Endometrium (tissue), 2 donors: ENCODE measurements around the gene B3GAT3.
"Not testable (repeated sequence)": the region's sequence is repeated elsewhere in the genome, so short reads cannot be mapped to it uniquely, and the experiment has no call there.

Source experiments
- FAIRE-seq: peaks from 2 replicates; lab custom pipeline; 2012; peaks lifted over from hg19 to GRCh38; lab: Jason Lieb, UNC
- donor health status: control.
- donor health status: control.

B3GAT3 gene

GRCh38 chr11:62621567-62622470 lies at the start of gene B3GAT3:
TSS of gene B3GAT3 (minus strand) at chr11:62621986. CDS start at chr11:62621947, 39 bp downstream.
- FAIRE-seq, result no peak

GRCh38 chr11:62671236-62671607 lies 49.4 kb upstream of the B3GAT3 start:
- no peak for FAIRE-seq

- no peak for FAIRE-seq
These were observed 47.8 kb upstream of the B3GAT3 start for GRCh38 chr11:62669420-62670161.

- FAIRE-seq, result no peak
These were observed 45.7 kb upstream of the B3GAT3 start for GRCh38 chr11:62667460-62667859.

DNA sequence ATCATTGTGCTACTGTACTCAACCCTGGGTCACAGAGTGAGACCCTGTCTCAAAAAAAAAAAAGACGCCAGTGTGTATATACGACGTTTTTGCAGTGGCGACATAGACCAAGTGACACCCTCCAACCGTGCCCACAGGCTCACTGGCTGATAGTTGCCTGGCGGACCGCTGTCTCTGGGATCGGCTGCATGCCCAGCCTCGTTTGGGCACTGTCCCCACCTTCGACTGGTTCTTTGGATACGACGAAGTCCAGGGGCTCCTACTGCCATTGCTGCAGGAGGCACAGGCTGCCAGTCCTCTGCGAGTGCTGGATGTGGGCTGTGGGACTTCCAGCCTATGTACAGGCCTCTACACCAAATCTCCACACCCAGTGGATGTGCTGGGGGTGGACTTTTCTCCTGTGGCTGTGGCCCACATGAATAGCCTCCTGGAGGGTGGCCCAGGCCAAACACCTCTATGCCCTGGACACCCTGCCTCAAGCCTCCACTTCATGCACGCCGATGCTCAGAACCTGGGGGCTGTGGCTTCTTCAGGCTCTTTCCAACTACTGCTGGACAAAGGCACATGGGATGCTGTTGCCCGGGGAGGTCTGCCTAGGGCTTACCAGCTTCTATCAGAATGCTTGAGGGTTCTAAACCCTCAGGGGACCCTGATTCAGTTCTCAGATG lies 44.6 kb upstream of the B3GAT3 start:
- FAIRE-seq, result no peak

- no peak for FAIRE-seq
These were observed 43.9 kb upstream of the B3GAT3 start for GRCh38 chr11:62665599-62666258.

GRCh38 chr11:62665075-62665598 lies 43.4 kb upstream of the B3GAT3 start, which contains the start of the genes C11orf98 and CSKMT:
TSS of gene C11orf98 (minus strand) at chr11:62665210. CDS start at chr11:62665169, 41 bp downstream.
TSS of gene CSKMT (plus strand) at chr11:62665312. CDS start at chr11:62665880, 568 bp downstream.
- no peak for FAIRE-seq

DNA sequence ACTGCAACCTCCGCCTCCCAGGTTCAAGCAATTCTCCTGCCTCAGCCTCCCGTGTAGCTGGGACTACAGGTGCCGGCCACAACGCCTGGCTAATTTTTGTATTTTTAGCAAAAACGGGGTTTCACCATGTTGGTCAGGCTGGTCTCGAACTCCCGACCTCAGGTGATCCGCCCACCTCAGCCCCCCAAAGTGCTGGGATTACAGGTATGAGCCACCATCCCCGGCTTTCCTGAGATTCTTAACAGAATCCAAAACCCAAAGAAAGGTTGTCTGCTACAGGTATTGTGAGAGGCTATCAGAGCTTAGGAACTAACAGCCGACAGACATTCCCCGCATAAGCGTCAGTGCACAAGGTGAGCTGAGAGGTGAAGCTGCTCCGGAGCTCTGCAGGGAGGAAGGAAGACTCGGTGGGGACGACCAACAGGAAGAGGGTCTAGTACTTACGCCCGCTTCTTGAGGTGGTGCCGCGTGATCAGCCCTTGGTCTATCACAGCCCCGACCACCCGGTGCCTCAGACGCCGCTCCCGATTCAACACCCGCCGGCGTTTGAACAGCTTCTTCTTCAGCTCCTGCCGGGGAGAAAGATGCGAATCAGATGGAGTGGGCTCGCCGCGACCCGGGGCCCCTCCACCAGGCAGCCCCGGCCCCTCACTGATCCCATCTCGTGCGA lies 42.8 kb upstream of the B3GAT3 start:
- no peak for FAIRE-seq

GRCh38 chr11:62656796-62657429 lies 35.1 kb upstream of the B3GAT3 start:
- no peak for FAIRE-seq

DNA sequence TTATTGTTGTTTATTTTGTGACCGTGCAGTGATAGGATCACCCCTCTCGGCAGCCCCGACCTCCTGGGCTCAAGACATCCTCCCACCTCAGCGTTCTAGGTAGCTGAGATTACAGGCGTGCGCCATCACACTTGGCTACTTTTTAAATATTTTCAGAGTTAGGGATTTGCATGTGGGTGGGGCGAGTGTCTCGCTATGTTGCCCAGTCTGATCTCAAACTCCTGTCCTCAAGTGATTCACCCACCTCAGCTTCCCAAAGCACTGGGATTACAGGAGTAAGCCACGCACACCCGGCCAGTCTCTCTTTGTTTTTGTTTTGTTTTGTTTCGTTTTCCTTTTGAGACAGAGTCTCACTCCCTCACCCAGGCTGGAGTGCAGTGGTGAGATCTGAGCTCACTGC lies 32.5 kb upstream of the B3GAT3 start:
- FAIRE-seq, result no peak

- no peak for FAIRE-seq
These were observed 30.6 kb upstream of the B3GAT3 start for GRCh38 chr11:62652161-62653006.

DNA sequence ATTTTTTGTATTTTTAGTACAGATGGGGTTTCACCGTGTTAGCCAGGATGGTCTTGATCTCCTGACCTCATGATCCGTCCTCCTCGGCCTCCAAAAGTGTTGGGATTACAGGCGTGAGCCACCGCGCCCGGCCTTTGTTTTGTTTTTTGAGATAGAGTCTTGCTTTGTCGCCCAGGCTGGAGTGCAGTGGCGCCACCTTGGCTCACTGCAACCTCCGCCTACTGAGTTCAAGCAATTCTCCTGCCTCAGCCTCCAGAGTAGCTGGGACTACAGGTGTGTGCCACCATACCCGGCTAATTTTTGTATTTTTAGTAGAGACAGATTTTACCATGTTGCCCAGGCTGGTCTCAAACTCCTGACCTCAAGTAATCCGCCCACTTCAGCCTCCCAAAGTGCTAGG lies 28.5 kb upstream of the B3GAT3 start:
- FAIRE-seq, result not testable (repeated sequence)

DNA sequence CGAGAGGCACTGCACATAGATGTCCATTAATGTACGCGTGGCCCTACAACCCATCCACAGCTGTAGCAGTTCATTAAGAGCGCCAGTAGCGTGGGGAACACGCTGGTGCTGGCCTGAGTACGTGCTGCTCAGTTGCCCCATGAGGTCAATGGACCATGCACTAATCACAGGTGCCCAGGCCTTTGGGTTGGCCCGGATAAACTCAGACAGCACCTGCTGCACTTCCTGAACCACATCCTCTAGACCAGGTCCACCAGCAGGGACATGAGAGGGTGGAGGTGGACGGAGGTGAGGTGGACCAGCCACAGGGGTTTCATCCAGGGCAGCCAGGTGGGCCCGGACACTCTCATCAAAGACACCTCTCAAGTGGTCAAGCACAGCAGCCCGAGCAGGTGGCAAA lies 27.7 kb upstream of the B3GAT3 start:
- FAIRE-seq, result no peak

DNA sequence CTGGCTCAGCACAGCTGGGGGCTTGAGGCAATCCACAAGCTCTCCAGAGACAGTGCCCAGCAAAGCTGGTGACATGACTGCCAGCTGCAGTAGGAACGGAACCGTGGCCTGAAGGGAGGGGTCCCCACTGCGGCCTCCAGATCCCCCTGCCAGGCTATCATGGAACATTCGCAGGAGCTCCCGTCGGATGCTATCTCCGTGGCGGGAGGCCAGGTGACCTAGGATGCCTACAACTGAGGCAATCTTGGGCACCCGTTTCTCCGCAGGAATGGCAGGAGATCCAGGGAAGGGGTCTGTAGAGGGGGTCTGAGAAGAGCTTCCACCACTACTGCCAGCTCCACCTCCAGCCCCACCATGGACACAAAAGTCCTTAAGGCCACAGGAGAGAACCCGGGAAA lies 27.2 kb upstream of the B3GAT3 start:
- no peak for FAIRE-seq

DNA sequence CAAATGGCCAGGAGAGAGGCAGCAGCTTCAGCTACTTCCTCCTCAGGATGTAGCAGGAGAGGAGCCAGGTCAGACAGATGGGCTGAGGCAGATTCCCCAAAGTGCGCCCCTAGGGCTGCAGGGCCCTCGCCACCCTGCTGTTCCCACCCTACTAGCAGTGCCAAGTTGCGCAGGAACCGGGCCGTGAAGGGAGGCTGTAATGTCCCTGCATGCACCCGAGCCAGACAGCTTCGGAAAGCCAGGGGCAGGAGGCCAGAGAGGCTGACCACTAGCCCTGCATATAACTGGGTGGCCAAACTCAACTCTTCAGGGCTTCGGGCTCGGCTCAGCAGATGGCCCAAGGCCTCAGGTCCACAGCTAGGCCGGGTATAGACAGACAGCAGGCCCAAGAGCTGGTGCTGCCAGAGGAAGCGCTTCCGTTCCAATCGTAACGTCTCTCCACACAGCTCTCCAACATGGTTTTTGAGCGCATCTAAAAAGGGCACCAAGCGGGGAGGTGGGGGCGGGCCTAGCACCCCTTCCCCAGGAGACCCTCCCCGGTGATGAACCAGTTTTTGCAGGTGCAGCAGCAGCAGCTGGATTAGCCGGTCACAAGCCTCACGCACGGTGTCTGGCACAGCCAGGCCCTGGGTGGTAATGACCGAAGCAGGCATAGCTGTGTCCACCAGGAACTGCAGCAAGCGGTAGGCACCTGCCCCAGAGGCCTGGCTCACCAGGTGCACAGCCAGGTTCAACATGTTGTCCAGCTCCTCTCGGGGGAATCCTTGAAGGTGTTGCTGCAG lies 26.6 kb upstream of the B3GAT3 start:
- FAIRE-seq, result no peak

GRCh38 chr11:62647609-62648005 lies 25.8 kb upstream of the B3GAT3 start:
- FAIRE-seq, result no peak

DNA sequence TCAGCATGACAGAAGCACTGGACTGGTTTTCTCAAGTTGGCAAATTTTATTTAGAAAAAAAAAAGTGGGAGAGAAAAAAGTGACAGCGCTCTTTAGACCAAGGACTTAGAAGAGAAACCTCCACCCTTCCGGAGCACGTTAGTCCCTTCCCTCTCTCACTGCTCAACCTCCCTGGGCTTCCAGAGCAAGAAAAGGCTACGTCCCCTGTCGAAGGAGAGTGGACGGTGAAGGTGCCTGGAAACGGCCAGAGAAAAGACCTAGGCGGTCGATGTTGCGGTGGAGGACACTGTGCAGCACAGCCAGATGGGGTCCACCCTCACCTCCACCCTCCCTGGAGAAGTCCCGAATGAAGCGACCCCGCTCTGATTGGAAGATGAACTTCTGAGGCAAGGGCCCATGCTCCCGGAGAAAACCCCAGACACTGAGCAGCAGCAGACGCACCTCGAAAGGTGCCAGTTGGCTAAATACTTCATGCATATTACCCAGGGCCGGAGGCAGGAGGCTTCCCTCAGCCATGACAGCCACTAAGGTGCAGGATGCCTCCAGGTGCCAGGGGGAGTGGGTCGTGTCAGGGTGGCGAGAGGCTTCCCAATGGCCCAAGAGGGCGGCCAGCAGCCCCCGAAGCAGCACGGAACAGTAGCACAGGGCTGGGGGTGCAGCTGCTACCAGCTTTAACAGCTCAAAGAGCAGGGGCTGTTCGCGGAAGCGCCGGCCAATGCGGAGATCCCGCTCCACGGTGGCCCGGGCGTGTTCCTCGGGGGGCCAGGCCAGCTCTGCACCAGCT lies 25.2 kb upstream of the B3GAT3 start:
- FAIRE-seq, result no peak
